HepG2 (cell line): ENCODE measurements around the gene MRPS5. TPM values are rescaled to one million over a fixed set of nuclear protein-coding genes. Genes with fewer than 3 reads are reported as not detected.
A peak's percentile ranks its signal among the peaks of the same experiment; 100 is the strongest.

Experiments used
- DMAP1 ChIP-seq: IDR thresholded peaks from 2 replicates; pipeline ENCODE4 v1.6.1; 2016
- EZH2 ChIP-seq: conservative IDR thresholded peaks from 2 replicates; pipeline ENCODE4 v1.6.1; 2012; ENCODE audit warnings: mild to moderate bottlenecking, low read depth, low read length, moderate library complexity
- KLF12 ChIP-seq: sonication (generic); formaldehyde crosslinking; IDR thresholded peaks from 2 replicates; pipeline ENCODE4 v1.4.0; 2020; ENCODE audit warnings: missing genetic modification reagents, borderline replicate concordance
- MATR3 ChIP-seq: sonication (generic); formaldehyde crosslinking; IDR thresholded peaks from 2 replicates; pipeline ENCODE4 v1.4.0; 2020; ENCODE audit warnings: missing genetic modification reagents
- TCF7 ChIP-seq: sonication (generic); IDR thresholded peaks from 2 replicates; pipeline ENCODE4 v1.6.1; 2016; ENCODE audit warnings: antibody characterized with exemption, low read depth
- TGIF2 ChIP-seq: IDR thresholded peaks from 2 replicates; pipeline ENCODE4 v1.6.1; 2016; ENCODE audit warnings: control low read depth, missing compliant biosample characterization
- ZBTB42 ChIP-seq: sonication (generic); formaldehyde crosslinking; IDR thresholded peaks from 2 replicates; pipeline ENCODE4 v1.5.0; 2020; ENCODE audit warnings: mild to moderate bottlenecking, missing genetic modification reagents
- ZC3H13 ChIP-seq: sonication (generic); formaldehyde crosslinking; IDR thresholded peaks from 2 replicates; pipeline ENCODE4 v1.8.1; 2023; ENCODE audit warnings: mild to moderate bottlenecking, missing genetic modification reagents, moderate library complexity
- ZNF3 ChIP-seq: IDR thresholded peaks from 2 replicates; pipeline ENCODE4 v1.7.0; 2017; ENCODE audit warnings: inconsistent platforms
- ZNF430 ChIP-seq: sonication (generic); formaldehyde crosslinking; IDR thresholded peaks from 2 replicates; pipeline ENCODE4 v1.9.0; 2021; ENCODE audit warnings: mild to moderate bottlenecking, missing genetic modification reagents
- ZNF703 ChIP-seq: sonication (generic); formaldehyde crosslinking; IDR thresholded peaks from 2 replicates; pipeline ENCODE4 v1.5.1; 2020; ENCODE audit warnings: missing genetic modification reagents, mild to moderate bottlenecking, moderate library complexity, borderline replicate concordance
- polyA plus RNA-seq, 8 experiments: library from polyadenylated mRNA; depleted of rRNA in 3 of 8; stranded (reverse) in 7 of 8; unstranded in 1 of 8; fragments of >200 nt; fragmentation: Illumina TruSeq in 4 of 8; extraction: Trizol in 4 of 8; gene quantifications; 2 replicates each; pipeline versions ENCODE4 v1.2.1 to v1.2.3, GENCODE V29; 2011 to 2016; ENCODE audit warnings: low read depth in 4 of 8, missing spikeins in 1 of 8, mixed read lengths in 1 of 8; ENCODE audit not compliant: insufficient read depth in 1 of 8
- total RNA-seq, 5 experiments: library from RNA; depleted of rRNA; stranded (reverse); fragments of >200 nt; fragmentation: Illumina TruSeq; extraction: Trizol; gene quantifications; 2 replicates each; pipeline ENCODE4 v1.2.3, GENCODE V29; 2016; ENCODE audit warnings: low read depth in 1 of 5
- TF ChIP-seq, protein P1 (sequence below): sonication (generic); formaldehyde crosslinking; IDR thresholded peaks from 2 replicates; pipeline ENCODE4 v1.4.0; 2020; ENCODE audit warnings: missing genetic modification reagents
- TF ChIP-seq, protein P2 (sequence below): IDR thresholded peaks from 2 replicates; pipeline ENCODE4 v1.6.1; 2016; ENCODE audit warnings: missing biosample characterization, missing genetic modification reagents, low read depth
- TF ChIP-seq, protein P3 (sequence below): sonication (generic); formaldehyde crosslinking; IDR thresholded peaks from 2 replicates; pipeline ENCODE4 v1.5.1; 2020; ENCODE audit warnings: mild to moderate bottlenecking, missing genetic modification reagents, moderate library complexity
- TF ChIP-seq, protein P4 (sequence below): sonication (generic); formaldehyde crosslinking; IDR thresholded peaks from 2 replicates; pipeline ENCODE4 v1.4.0; 2020; ENCODE audit warnings: mild to moderate bottlenecking, missing genetic modification reagents

The MRPS5 gene
- total and polyA plus RNA-seq, 2 of the 13 experiments (the other 11 are each of a cell fraction or from before 2014, with no cell fraction given): 98.8 to 134 TPM

- TF ChIP-seq, protein P1, sequence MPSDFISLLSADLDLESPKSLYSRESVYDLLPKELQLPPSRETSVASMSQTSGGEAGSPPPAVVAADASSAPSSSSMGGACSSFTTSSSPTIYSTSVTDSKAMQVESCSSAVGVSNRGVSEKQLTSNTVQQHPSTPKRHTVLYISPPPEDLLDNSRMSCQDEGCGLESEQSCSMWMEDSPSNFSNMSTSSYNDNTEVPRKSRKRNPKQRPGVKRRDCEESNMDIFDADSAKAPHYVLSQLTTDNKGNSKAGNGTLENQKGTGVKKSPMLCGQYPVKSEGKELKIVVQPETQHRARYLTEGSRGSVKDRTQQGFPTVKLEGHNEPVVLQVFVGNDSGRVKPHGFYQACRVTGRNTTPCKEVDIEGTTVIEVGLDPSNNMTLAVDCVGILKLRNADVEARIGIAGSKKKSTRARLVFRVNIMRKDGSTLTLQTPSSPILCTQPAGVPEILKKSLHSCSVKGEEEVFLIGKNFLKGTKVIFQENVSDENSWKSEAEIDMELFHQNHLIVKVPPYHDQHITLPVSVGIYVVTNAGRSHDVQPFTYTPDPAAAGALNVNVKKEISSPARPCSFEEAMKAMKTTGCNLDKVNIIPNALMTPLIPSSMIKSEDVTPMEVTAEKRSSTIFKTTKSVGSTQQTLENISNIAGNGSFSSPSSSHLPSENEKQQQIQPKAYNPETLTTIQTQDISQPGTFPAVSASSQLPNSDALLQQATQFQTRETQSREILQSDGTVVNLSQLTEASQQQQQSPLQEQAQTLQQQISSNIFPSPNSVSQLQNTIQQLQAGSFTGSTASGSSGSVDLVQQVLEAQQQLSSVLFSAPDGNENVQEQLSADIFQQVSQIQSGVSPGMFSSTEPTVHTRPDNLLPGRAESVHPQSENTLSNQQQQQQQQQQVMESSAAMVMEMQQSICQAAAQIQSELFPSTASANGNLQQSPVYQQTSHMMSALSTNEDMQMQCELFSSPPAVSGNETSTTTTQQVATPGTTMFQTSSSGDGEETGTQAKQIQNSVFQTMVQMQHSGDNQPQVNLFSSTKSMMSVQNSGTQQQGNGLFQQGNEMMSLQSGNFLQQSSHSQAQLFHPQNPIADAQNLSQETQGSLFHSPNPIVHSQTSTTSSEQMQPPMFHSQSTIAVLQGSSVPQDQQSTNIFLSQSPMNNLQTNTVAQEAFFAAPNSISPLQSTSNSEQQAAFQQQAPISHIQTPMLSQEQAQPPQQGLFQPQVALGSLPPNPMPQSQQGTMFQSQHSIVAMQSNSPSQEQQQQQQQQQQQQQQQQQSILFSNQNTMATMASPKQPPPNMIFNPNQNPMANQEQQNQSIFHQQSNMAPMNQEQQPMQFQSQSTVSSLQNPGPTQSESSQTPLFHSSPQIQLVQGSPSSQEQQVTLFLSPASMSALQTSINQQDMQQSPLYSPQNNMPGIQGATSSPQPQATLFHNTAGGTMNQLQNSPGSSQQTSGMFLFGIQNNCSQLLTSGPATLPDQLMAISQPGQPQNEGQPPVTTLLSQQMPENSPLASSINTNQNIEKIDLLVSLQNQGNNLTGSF: no peak
- TF ChIP-seq ZNF430: no peak
- no peak for TF ChIP-seq ZBTB42 (CRISPR knock-in tag)
- TF ChIP-seq, protein P2, sequence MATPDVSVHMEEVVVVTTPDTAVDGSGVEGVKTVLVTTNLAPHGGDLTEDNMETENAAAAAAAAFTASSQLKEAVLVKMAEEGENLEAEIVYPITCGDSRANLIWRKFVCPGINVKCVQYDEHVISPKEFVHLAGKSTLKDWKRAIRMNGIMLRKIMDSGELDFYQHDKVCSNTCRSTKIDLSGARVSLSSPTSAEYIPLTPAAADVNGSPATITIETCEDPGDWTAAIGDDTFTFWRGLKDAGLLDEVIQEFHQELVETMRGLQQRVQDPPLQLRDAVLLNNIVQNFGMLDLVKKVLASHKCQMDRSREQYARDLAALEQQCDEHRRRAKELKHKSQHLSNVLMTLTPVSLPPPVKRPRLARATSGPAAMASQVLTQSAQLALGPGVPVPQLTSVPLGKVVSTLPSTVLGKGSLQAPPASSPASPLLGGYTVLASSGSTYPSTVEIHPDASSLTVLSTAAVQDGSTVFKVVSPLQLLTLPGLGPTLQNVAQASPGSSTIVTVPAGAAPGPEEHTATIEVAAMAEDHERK (CRISPR knock-in tag): no peak
- TF ChIP-seq, protein P3, sequence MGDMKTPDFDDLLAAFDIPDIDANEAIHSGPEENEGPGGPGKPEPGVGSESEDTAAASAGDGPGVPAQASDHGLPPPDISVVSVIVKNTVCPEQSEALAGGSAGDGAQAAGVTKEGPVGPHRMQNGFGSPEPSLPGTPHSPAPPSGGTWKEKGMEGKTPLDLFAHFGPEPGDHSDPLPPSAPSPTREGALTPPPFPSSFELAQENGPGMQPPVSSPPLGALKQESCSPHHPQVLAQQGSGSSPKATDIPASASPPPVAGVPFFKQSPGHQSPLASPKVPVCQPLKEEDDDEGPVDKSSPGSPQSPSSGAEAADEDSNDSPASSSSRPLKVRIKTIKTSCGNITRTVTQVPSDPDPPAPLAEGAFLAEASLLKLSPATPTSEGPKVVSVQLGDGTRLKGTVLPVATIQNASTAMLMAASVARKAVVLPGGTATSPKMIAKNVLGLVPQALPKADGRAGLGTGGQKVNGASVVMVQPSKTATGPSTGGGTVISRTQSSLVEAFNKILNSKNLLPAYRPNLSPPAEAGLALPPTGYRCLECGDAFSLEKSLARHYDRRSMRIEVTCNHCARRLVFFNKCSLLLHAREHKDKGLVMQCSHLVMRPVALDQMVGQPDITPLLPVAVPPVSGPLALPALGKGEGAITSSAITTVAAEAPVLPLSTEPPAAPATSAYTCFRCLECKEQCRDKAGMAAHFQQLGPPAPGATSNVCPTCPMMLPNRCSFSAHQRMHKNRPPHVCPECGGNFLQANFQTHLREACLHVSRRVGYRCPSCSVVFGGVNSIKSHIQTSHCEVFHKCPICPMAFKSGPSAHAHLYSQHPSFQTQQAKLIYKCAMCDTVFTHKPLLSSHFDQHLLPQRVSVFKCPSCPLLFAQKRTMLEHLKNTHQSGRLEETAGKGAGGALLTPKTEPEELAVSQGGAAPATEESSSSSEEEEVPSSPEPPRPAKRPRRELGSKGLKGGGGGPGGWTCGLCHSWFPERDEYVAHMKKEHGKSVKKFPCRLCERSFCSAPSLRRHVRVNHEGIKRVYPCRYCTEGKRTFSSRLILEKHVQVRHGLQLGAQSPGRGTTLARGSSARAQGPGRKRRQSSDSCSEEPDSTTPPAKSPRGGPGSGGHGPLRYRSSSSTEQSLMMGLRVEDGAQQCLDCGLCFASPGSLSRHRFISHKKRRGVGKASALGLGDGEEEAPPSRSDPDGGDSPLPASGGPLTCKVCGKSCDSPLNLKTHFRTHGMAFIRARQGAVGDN (CRISPR knock-in tag): no peak
- no peak for TF ChIP-seq MATR3 (CRISPR knock-in tag)
- TF ChIP-seq DMAP1 (CRISPR knock-in tag): no peak
- TF ChIP-seq, protein P4, sequence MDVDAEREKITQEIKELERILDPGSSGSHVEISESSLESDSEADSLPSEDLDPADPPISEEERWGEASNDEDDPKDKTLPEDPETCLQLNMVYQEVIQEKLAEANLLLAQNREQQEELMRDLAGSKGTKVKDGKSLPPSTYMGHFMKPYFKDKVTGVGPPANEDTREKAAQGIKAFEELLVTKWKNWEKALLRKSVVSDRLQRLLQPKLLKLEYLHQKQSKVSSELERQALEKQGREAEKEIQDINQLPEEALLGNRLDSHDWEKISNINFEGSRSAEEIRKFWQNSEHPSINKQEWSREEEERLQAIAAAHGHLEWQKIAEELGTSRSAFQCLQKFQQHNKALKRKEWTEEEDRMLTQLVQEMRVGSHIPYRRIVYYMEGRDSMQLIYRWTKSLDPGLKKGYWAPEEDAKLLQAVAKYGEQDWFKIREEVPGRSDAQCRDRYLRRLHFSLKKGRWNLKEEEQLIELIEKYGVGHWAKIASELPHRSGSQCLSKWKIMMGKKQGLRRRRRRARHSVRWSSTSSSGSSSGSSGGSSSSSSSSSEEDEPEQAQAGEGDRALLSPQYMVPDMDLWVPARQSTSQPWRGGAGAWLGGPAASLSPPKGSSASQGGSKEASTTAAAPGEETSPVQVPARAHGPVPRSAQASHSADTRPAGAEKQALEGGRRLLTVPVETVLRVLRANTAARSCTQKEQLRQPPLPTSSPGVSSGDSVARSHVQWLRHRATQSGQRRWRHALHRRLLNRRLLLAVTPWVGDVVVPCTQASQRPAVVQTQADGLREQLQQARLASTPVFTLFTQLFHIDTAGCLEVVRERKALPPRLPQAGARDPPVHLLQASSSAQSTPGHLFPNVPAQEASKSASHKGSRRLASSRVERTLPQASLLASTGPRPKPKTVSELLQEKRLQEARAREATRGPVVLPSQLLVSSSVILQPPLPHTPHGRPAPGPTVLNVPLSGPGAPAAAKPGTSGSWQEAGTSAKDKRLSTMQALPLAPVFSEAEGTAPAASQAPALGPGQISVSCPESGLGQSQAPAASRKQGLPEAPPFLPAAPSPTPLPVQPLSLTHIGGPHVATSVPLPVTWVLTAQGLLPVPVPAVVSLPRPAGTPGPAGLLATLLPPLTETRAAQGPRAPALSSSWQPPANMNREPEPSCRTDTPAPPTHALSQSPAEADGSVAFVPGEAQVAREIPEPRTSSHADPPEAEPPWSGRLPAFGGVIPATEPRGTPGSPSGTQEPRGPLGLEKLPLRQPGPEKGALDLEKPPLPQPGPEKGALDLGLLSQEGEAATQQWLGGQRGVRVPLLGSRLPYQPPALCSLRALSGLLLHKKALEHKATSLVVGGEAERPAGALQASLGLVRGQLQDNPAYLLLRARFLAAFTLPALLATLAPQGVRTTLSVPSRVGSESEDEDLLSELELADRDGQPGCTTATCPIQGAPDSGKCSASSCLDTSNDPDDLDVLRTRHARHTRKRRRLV (CRISPR knock-in tag): 0 out of 2 replicates have a peak, but pooled peaks have one; percentile 44
- TF ChIP-seq EZH2: no peak
- peak; percentile 26; the same call in 1 of the 2 replicates for TF ChIP-seq TCF7
- TF ChIP-seq TGIF2 (CRISPR knock-in tag): no peak
- TF ChIP-seq ZNF3 (CRISPR knock-in tag): no peak; the same call in 1 of the 2 replicates
- no peak for TF ChIP-seq KLF12 (CRISPR knock-in tag)
- no peak for TF ChIP-seq ZC3H13 (CRISPR knock-in tag)
- TF ChIP-seq ZNF703 (CRISPR knock-in tag): peak; percentile 15; the same call in 1 of the 2 replicates
These were observed 558 bp downstream of the MRPS5 start (continued) for GRCh38 chr2:95121093-95121406.
